T-cell (primary cell): Measurements from ENCODE around the gene ZNF277. TPM values are rescaled to one million over a fixed set of nuclear protein-coding genes. Genes with fewer than 3 reads are reported as not detected.
"Not testable (repeated sequence)": the region's sequence is repeated elsewhere in the genome, so short reads cannot be mapped to it uniquely, and the experiment has no call there.

Source experiments
- ATAC-seq, 4 experiments: fragments of 200-7000 bp in 3 of 4; fragments of 150-1000 bp in 1 of 4; cut with Tn5 transposase; replicated peaks in 1 of 4; 1 replicate in 3 of 4; 2 replicates in 1 of 4; pipeline ENCODE4 v1.10.0; 2021; ENCODE audit warnings: moderate library complexity in 3 of 4, mild to moderate bottlenecking in 2 of 4, moderate number of reproducible peaks in 1 of 4
- CTCF ChIA-PET, 2 donors: fragments of 300-600 bp; sonication (Branson Sonifier 250); formaldehyde crosslinking; loops; one replicate each; lab custom pipeline; 2022; ENCODE audit warnings: antibody characterized with exemption in 2 of 2; lab: Charles Lee
- POLR2A ChIA-PET, 2 donors: fragments of 300-600 bp; sonication (Branson Sonifier 250); formaldehyde crosslinking; loops; one replicate each; lab custom pipeline; 2022; ENCODE audit warnings: antibody characterized with exemption in 2 of 2; lab: Charles Lee
- DNase-seq, 35 experiments: peaks; one replicate each; pipeline versions ENCODE4 v3.0.0 to v3.0.0-alpha.2; 2013 to 2023
- H3K27ac ChIP-seq: one replicate; pipeline ENCODE4 v1.5.1; 2013; ENCODE audit warnings: low read length
- H3K27me3 ChIP-seq, 2 experiments: replicated peaks in 1 of 2; 1 replicate in 1 of 2; 2 replicates in 1 of 2; pipeline versions ENCODE4 v1.6.1 to v1.7.0; 2013; ENCODE audit warnings: low read length in 1 of 2, mixed read lengths in 1 of 2; ENCODE audit not compliant: control insufficient read depth in 2 of 2, insufficient read depth in 2 of 2; ENCODE audit errors: extremely low read depth in 1 of 2
- H3K36me3 ChIP-seq, 2 donors: 1 replicate in 1 of 2; 2 replicates in 1 of 2; pipeline versions ENCODE4 v1.6.1 to v1.7.0; 2013; ENCODE audit warnings: low read length in 1 of 2; ENCODE audit not compliant: control insufficient read depth in 2 of 2, insufficient read depth in 1 of 2; ENCODE audit errors: extremely low read depth in 1 of 2
- H3K4me1 ChIP-seq, 2 experiments: 1 replicate in 1 of 2; 2 replicates in 1 of 2; pipeline versions ENCODE4 v1.6.1 to v1.7.0; 2013; ENCODE audit warnings: low read length in 2 of 2, mixed read lengths in 1 of 2; ENCODE audit not compliant: insufficient read depth in 2 of 2, control insufficient read depth in 1 of 2; ENCODE audit errors: extremely low read depth in 1 of 2
- H3K4me3 ChIP-seq, 2 donors: 1 replicate in 1 of 2; 2 replicates in 1 of 2; pipeline versions ENCODE4 v1.5.1 to v1.7.0; 2013; ENCODE audit warnings: mild to moderate bottlenecking in 2 of 2, low read length in 1 of 2, moderate library complexity in 1 of 2; ENCODE audit not compliant: control insufficient read depth in 1 of 2; ENCODE audit errors: extremely low read depth in 1 of 2
- H3K9me3 ChIP-seq: 2 replicates; pipeline ENCODE4 v1.7.0; 2013
- H3K27ac Mint-ChIP-seq, 2 donors: one replicate each; pipeline ENCODE4 v1.8.0; 2020 to 2021; ENCODE audit warnings: mild to moderate bottlenecking in 2 of 2, mixed read lengths in 2 of 2
- H3K27me3 Mint-ChIP-seq, 2 donors: one replicate each; pipeline ENCODE4 v1.8.0; 2021 to 2022; ENCODE audit warnings: mixed read lengths in 2 of 2
- H3K36me3 Mint-ChIP-seq: one replicate; pipeline ENCODE4 v1.8.0; 2021; ENCODE audit warnings: mixed read lengths
- H3K4me1 Mint-ChIP-seq, 3 donors: one replicate each; pipeline ENCODE4 v1.8.0; 2020 to 2022; ENCODE audit warnings: mixed read lengths in 3 of 3, mild to moderate bottlenecking in 1 of 3
- H3K4me3 Mint-ChIP-seq, 3 donors: one replicate each; pipeline ENCODE4 v1.8.0; 2020 to 2022; ENCODE audit warnings: mild to moderate bottlenecking in 3 of 3, mixed read lengths in 3 of 3, moderate library complexity in 3 of 3
- H3K9me3 Mint-ChIP-seq, 3 donors: one replicate each; pipeline ENCODE4 v1.8.0; 2020 to 2022; ENCODE audit warnings: mixed read lengths in 3 of 3
- WGBS: methylation state at CpG from one replicate; pipeline ENCODE4 v1.1.5; 2013; ENCODE audit warnings: missing lambda C conversion rate; ENCODE audit not compliant: insufficient coverage; 5-methylcytosine and 5-hydroxymethylcytosine counted together
- total RNA-seq, 35 experiments: library from RNA in 6 of 35; stranded (reverse) in 6 of 35; fragments of 120-200 nt in 1 of 35; gene quantifications; one replicate each; pipeline versions ENCODE4 v1.2.1 to v1.2.4 and lab custom pipeline; 2013 to 2026

The ZNF277 gene
- total RNA-seq, 5 donors from 2014 or later (not counting 1 experiment from before 2014, with no cell fraction given): 26.6 to 31.4 (median 30.2) TPM

DNA sequence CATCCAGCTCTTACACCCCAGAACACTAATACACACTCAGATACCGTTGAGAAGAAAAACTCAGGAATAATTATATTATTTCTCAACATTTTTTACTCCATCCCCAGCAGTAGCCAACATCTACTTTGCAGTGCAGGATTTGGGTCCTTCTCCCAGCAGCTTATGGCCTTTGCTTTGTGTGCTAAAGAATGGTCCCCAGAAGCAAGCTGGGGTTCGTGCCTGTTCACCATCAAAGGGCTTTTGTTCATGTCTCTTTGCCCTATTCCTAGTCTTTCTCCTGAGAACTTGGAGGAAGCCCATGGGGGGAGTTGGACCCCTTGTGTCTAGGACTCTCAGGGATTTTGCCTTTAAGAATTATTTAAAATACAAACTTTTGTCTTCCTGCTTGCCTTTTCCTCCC is 100.4 kb downstream of the ZNF277 start:
- CTCF ChIA-PET: no interaction called here
- POLR2A ChIA-PET: interaction anchor here in 1 of 2 donors (0.7 kb wide), 1 partner anchor 716 kb away, joined by 3 read pairs; no protein-coding TSS in a partner anchor
- H3K9me3 ChIP-seq: peaks cover 4% of the 10 kb centered on the region
- Mint-ChIP-seq H3K4me3 (no peak overlapping the region), H3K4me1 (peaks cover 8 to 10% (median 9%) of the 10 kb centered on the region in 3 donors), H3K9me3 (peaks cover 0 to 15% (median 6%) of the 10 kb centered on the region in 3 donors), H3K36me3 (peaks cover 68% of the 10 kb centered on the region), H3K27me3 (no peaks in the 10 kb centered on the region), H3K27ac (no peak overlapping the region)
- H3K27me3 ChIP-seq: no peaks in the 10 kb centered on the region
- H3K4me1 ChIP-seq: peaks cover 0 to 2% of the 10 kb centered on the region in 2 experiments
- peaks cover 5 to 10% of the 10 kb centered on the region in 2 donors for H3K36me3 ChIP-seq
- 100% methylated on average over 1 of the region's 2 CpGs for WGBS
- H3K27ac ChIP-seq: no peak overlapping the region
- no peak overlapping the region for H3K4me3 ChIP-seq
- DNase-seq: no peak
- ATAC-seq: no peak

DNA sequence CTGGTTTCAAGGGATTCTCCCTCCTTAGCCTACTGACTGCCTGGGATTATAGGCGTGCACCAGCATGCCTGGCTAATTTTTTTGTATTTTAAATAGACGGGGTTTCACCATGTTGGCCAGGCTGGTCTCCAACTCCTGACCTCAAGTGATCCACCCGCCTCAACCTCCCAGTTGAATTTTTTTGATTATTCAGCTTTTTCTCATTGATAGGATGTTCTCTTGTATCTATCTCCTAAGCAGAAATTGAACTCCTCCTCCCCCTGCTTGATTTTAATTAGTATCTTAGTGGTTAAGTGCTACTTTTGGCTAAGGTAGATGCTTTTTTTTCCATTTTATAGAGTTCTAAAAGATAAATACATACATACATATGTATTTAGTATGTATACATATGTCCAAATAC is 101.0 kb downstream of the ZNF277 start:
- peaks cover 3 to 4% (median 3%) of the 10 kb centered on the region in 3 donors for H3K4me1 Mint-ChIP-seq
- no CpG with 5 or more reads among the region's 3 CpGs for WGBS
- no peak overlapping the region for H3K4me3 Mint-ChIP-seq
- Histone ChIP-seq H3K27ac (no peak overlapping the region), H3K27me3 (no peaks in the 10 kb centered on the region), H3K9me3 (peaks cover 4% of the 10 kb centered on the region), H3K4me1 (peaks cover 0 to 2% of the 10 kb centered on the region in 2 experiments), H3K36me3 (peaks cover 5 to 10% of the 10 kb centered on the region in 2 donors), H3K4me3 (no peak overlapping the region)
- peaks cover 72% of the 10 kb centered on the region for H3K36me3 Mint-ChIP-seq
- ChIA-PET POLR2A (no interaction called here), CTCF (no interaction called here)
- DNase-seq: no peak
- H3K27ac Mint-ChIP-seq: no peak overlapping the region
- H3K9me3 Mint-ChIP-seq: peaks cover 0 to 15% (median 6%) of the 10 kb centered on the region in 3 donors
- no peaks in the 10 kb centered on the region for H3K27me3 Mint-ChIP-seq
- ATAC-seq: no peak

DNA sequence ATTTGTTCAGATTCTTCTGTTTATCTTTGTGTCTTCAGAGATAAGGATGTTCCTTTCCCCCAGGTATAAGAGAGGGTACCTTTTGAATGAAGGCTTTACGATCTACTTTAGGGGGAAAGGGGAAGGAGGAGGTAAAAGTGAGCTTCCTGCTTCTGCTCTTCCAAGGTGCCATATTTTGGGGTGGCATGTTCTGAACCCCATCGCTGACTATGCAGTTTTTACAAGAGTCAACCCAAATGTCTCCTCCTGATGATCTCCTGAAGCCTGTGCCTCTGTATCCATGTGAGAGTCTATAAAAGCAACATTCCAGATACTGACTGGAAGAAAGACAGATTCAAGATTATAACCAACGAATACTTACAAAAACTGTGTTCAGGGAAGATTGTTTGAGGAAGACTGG is 102.5 kb downstream of the ZNF277 start:
- Mint-ChIP-seq H3K27me3 (no peaks in the 10 kb centered on the region), H3K27ac (no peak overlapping the region), H3K4me3 (no peak overlapping the region), H3K9me3 (peaks cover 0 to 15% (median 6%) of the 10 kb centered on the region in 3 donors), H3K36me3 (peaks cover 72% of the 10 kb centered on the region), H3K4me1 (no peaks in the 10 kb centered on the region)
- Histone ChIP-seq H3K36me3 (peaks cover 5 to 13% of the 10 kb centered on the region in 2 donors), H3K27ac (no peak overlapping the region), H3K9me3 (peaks cover 4% of the 10 kb centered on the region), H3K4me1 (no peaks in the 10 kb centered on the region), H3K27me3 (no peaks in the 10 kb centered on the region), H3K4me3 (no peak overlapping the region)
- ATAC-seq (no peak), DNase-seq (no peak)
- no CpG with 5 or more reads among the region's 3 CpGs for WGBS
- CTCF ChIA-PET: no interaction called here
- POLR2A ChIA-PET: no interaction called here

DNA sequence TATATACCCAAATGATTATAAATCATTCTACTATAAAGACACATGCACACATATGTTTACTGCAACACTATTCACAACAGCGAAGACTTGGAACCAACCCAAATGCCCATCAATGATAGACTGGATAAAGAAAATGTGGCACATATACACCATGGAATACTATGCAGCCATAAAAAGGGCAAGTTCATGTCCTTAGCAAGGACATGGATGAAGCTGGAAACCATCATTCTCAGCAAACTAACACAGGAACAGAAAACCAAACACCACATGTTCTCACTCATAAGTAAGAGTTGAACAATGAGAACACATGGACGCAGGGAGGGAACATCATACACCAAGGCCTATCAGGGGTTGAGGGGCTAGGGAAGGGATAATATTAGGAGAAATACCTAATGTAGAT is 110.3 kb downstream of the ZNF277 start:
- ATAC-seq, H3K27me3 Mint-ChIP-seq, H3K4me1 ChIP-seq, H3K27ac ChIP-seq, H3K4me3 Mint-ChIP-seq, DNase-seq, POLR2A ChIA-PET, H3K27me3 ChIP-seq, H3K27ac Mint-ChIP-seq, CTCF ChIA-PET, H3K4me3 ChIP-seq, H3K9me3 Mint-ChIP-seq, H3K9me3 ChIP-seq, H3K4me1 Mint-ChIP-seq: not testable (repeated sequence)
- WGBS: no CpG with 5 or more reads among the region's 2 CpGs
- H3K36me3 ChIP-seq: peaks cover 0 to 20% of the 10 kb centered on the region in 2 donors
- H3K36me3 Mint-ChIP-seq: peaks cover 76% of the 10 kb centered on the region

DNA sequence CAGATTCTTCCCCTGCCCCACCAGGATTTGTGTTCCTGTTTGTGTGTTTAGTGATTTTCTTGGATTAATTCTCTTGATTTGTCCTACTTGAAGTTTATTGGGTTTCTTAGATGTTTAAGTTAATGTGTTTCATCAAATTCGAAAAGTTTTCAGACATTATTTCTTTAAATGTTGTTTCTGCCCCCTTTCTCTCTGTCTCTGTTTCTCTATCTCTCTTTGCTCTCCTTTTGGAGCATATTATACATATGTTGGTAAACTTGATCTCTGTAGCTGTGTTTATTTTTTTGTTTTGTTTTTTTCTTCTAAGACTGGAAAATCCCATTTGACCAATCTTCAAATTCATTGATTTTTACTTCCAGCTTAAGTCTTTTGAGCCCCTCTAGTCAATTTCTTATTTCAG is 115.6 kb downstream of the ZNF277 start:
- Mint-ChIP-seq H3K4me3 (no peak overlapping the region), H3K27me3 (no peaks in the 10 kb centered on the region), H3K27ac (no peak overlapping the region), H3K4me1 (no peaks in the 10 kb centered on the region), H3K9me3 (peaks cover 6 to 13% (median 10%) of the 10 kb centered on the region in 3 donors), H3K36me3 (peaks cover 78% of the 10 kb centered on the region)
- WGBS: no CpG with 5 or more reads among the region's 1 CpG
- Histone ChIP-seq H3K27ac (no peak overlapping the region), H3K4me1 (no peaks in the 10 kb centered on the region), H3K27me3 (no peaks in the 10 kb centered on the region), H3K4me3 (no peak overlapping the region), H3K9me3 (no peaks in the 10 kb centered on the region), H3K36me3 (peaks cover 0 to 30% of the 10 kb centered on the region in 2 donors)
- no peak for DNase-seq
- CTCF ChIA-PET: interaction anchor here in 1 of 2 donors (0.6 kb wide), 1 partner anchor 756 kb away, joined by 3 read pairs; no protein-coding TSS in a partner anchor
- POLR2A ChIA-PET: interaction anchor here in 1 of 2 donors (0.6 kb wide), 1 partner anchor 116 kb away, joined by 3 read pairs; no protein-coding TSS in a partner anchor
- ATAC-seq: no peak

DNA sequence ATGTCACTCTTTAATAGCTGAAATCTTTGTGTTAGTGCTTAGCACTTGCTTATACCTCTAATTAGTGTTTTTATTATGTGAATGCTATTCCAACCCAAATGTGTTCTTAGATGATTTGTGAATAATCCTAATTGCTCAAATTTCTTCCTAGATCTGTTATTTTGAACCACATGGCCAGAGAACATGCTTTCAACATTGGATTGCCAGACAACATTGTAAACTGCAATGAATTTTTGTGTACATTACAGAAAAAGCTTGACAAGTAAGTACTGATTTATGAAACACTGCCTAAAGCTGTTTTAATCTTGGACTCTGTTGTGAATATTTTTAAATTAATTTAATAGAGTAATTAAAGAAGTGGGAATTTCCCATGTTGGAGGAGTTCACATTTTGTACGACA is 121.1 kb downstream of the ZNF277 start:
- Mint-ChIP-seq H3K27me3 (no peaks in the 10 kb centered on the region), H3K4me1 (no peaks in the 10 kb centered on the region), H3K36me3 (peaks cover 67% of the 10 kb centered on the region), H3K4me3 (no peak overlapping the region), H3K27ac (no peak overlapping the region), H3K9me3 (no peaks in the 10 kb centered on the region)
- no peaks in the 10 kb centered on the region for H3K4me1 ChIP-seq
- no CpG with 5 or more reads among the region's 1 CpG for WGBS
- no peak overlapping the region for H3K4me3 ChIP-seq
- ATAC-seq: no peak
- ChIA-PET POLR2A (no interaction called here), CTCF (no interaction called here)
- H3K27ac ChIP-seq: no peak overlapping the region
- peaks cover 3 to 20% of the 10 kb centered on the region in 2 donors for H3K36me3 ChIP-seq
- H3K9me3 ChIP-seq: no peaks in the 10 kb centered on the region
- DNase-seq: no peak
- no peaks in the 10 kb centered on the region for H3K27me3 ChIP-seq
